GM23338 (cell line): ENCODE results near the gene HOXC5. TPM values are rescaled to one million over a fixed set of nuclear protein-coding genes. Genes with fewer than 3 reads are reported as not detected.

Experiments
- ATAC-seq: fragments of 200-7000 bp; cut with Tn5 transposase; 3 replicates; pipeline ENCODE4 v1.9.1; 2020
- DNase-seq: peaks from one replicate; pipeline ENCODE4 v3.0.0-alpha.2; 2015; ENCODE audit warnings: low spot score
- H2AFZ ChIP-seq: fragments of 200-600 bp; sonication (generic); 2 replicates; pipeline ENCODE4 v1.8.0; 2016; ENCODE audit warnings: antibody characterized with exemption, mild to moderate bottlenecking, moderate library complexity
- H3F3A ChIP-seq: fragments of 200-600 bp; sonication (generic); replicated peaks from 2 replicates; pipeline ENCODE4 v1.8.0; 2017; ENCODE audit warnings: antibody characterized with exemption, mixed run types, low read depth
- H3K27ac ChIP-seq: fragments of 200-600 bp; sonication (generic); 2 replicates; pipeline ENCODE4 v1.6.1; 2016; ENCODE audit warnings: low read depth
- H3K27me3 ChIP-seq: fragments of 200-600 bp; sonication (generic); 2 replicates; pipeline ENCODE4 v1.8.0; 2016; ENCODE audit warnings: mild to moderate bottlenecking, mixed run types, moderate library complexity; ENCODE audit not compliant: insufficient read depth
- H3K36me3 ChIP-seq: fragments of 200-600 bp; sonication (generic); 2 replicates; pipeline ENCODE4 v1.8.0; 2016; ENCODE audit warnings: mild to moderate bottlenecking; ENCODE audit not compliant: insufficient read depth
- H3K4me1 ChIP-seq: fragments of 200-600 bp; sonication (generic); 2 replicates; pipeline ENCODE4 v1.8.0; 2016; ENCODE audit warnings: mild to moderate bottlenecking, moderate library complexity; ENCODE audit not compliant: insufficient read depth
- H3K4me2 ChIP-seq: fragments of 200-600 bp; sonication (generic); 2 replicates; pipeline ENCODE4 v1.7.1; 2017; ENCODE audit warnings: mixed run types
- H3K4me3 ChIP-seq: fragments of 200-600 bp; sonication (generic); 2 replicates; pipeline ENCODE4 v1.6.1; 2016; ENCODE audit warnings: mixed run types
- H3K79me2 ChIP-seq: fragments of 200-600 bp; sonication (generic); replicated peaks from 2 replicates; pipeline ENCODE4 v1.8.0; 2017; ENCODE audit warnings: mild to moderate bottlenecking; ENCODE audit not compliant: insufficient read depth
- H3K9me2 ChIP-seq: fragments of 200-600 bp; sonication (generic); 2 replicates; pipeline ENCODE4 v1.8.0; 2017; ENCODE audit not compliant: insufficient read depth
- H4K20me1 ChIP-seq: fragments of 200-600 bp; sonication (generic); replicated peaks from 2 replicates; pipeline ENCODE4 v1.8.0; 2017; ENCODE audit warnings: mild to moderate bottlenecking; ENCODE audit not compliant: insufficient read depth
- H3K27ac Mint-ChIP-seq: 2 replicates; pipeline ENCODE4 v1.8.0; 2020; ENCODE audit warnings: inconsistent platforms, mild to moderate bottlenecking, moderate library complexity, mixed read lengths
- H3K27me3 Mint-ChIP-seq: 3 replicates; pipeline ENCODE4 v1.8.0; 2022; ENCODE audit warnings: low read depth, mild to moderate bottlenecking, moderate library complexity, mixed read lengths, inconsistent platforms; ENCODE audit not compliant: insufficient read depth, poor library complexity
- H3K36me3 Mint-ChIP-seq: 3 replicates; pipeline ENCODE4 v1.8.0; 2021; ENCODE audit warnings: low read depth, mild to moderate bottlenecking, inconsistent platforms, moderate library complexity, mixed read lengths
- H3K4me1 Mint-ChIP-seq: 3 replicates; pipeline ENCODE4 v1.8.0; 2020; ENCODE audit warnings: mild to moderate bottlenecking, inconsistent platforms, mixed read lengths
- H3K4me3 Mint-ChIP-seq: 3 replicates; pipeline ENCODE4 v1.8.0; 2021; ENCODE audit warnings: moderate library complexity, mild to moderate bottlenecking, inconsistent platforms, mixed read lengths
- H3K9me3 Mint-ChIP-seq: 3 replicates; pipeline ENCODE4 v1.8.0; 2020; ENCODE audit warnings: moderate library complexity, mild to moderate bottlenecking, inconsistent platforms, mixed read lengths
- CREB1 ChIP-seq: fragments of 250-450 bp; sonication (Bioruptor Pico); IDR thresholded peaks from 2 replicates; pipeline ENCODE4 v1.5.0; 2020; ENCODE audit warnings: low read depth, mild to moderate bottlenecking, moderate library complexity
- CTCF ChIP-seq, 2 experiments: fragments of 200-600 bp in 1 of 2; sonication (generic) in 1 of 2; conservative IDR thresholded peaks; 2 replicates each; pipeline versions ENCODE4 v1.5.1 to v1.6.1; 2016 to 2017; ENCODE audit warnings: antibody characterized with exemption in 2 of 2, low read depth in 2 of 2, mild to moderate bottlenecking in 2 of 2, moderate library complexity in 1 of 2
- ETS1 ChIP-seq: IDR thresholded peaks from 2 replicates; pipeline ENCODE4 v1.6.1; 2016; ENCODE audit warnings: antibody characterized with exemption
- EZH2phosphoT487 ChIP-seq: fragments of 200-600 bp; sonication (generic); IDR thresholded peaks from one replicate; pipeline ENCODE4 v1.8.1; 2018; ENCODE audit warnings: antibody characterized with exemption; ENCODE audit not compliant: unreplicated experiment
- JUNB ChIP-seq: IDR thresholded peaks from one replicate; pipeline ENCODE4 v1.6.1; 2016; ENCODE audit warnings: antibody characterized with exemption; ENCODE audit not compliant: unreplicated experiment
- NANOG ChIP-seq: IDR thresholded peaks from 2 replicates; pipeline ENCODE4 v1.6.1; 2016; ENCODE audit warnings: antibody characterized with exemption, borderline replicate concordance
- STAT1 ChIP-seq: IDR thresholded peaks from one replicate; pipeline ENCODE4 v1.6.1; 2016; ENCODE audit warnings: antibody characterized with exemption; ENCODE audit not compliant: unreplicated experiment
- ZNF114 ChIP-seq: fragments of 250-450 bp; sonication (Bioruptor Pico); IDR thresholded peaks from 2 replicates; pipeline ENCODE4 v1.5.0; 2020; ENCODE audit warnings: mild to moderate bottlenecking, moderate library complexity
- ZNF331 ChIP-seq: fragments of 250-450 bp; sonication (Bioruptor Pico); IDR thresholded peaks from 2 replicates; pipeline ENCODE4 v1.5.0; 2020; ENCODE audit warnings: low read depth, mild to moderate bottlenecking, moderate library complexity
- ZNF462 ChIP-seq: fragments of 250-450 bp; sonication (Bioruptor Pico); IDR thresholded peaks from 2 replicates; pipeline ENCODE4 v1.5.0; 2020; ENCODE audit warnings: mild to moderate bottlenecking, moderate library complexity
- polyA plus RNA-seq: library from polyadenylated mRNA; unstranded; fragments of >200 nt; fragmentation: Nextera tagmentation; extraction: Ambion mirVana; gene quantifications from 2 replicates; pipeline ENCODE4 v1.2.1, GENCODE V29; 2016
- total RNA-seq: library from RNA; depleted of rRNA; stranded (reverse); fragments of >200 nt; shearing (Covaris generic); gene quantifications from 2 replicates; pipeline ENCODE4 v1.2.3, GENCODE V29; 2014

The HOXC5 gene
- total and polyA plus RNA-seq, 2 experiments from 2014 or later, result not detected

GRCh38 chr12:54071942-54072341 lies 39.1 kb downstream of the HOXC5 start:
- H3K27me3 Mint-ChIP-seq, result peaks cover 33% of the 10 kb centered on the region
- H3K79me2 ChIP-seq, result no peaks in the 10 kb centered on the region
- H3K27ac ChIP-seq, result no peak overlapping the region
- no peak for TF ChIP-seq STAT1
- no peak for TF ChIP-seq ZNF331 (CRISPR knock-in tag)
- TF ChIP-seq ETS1, result no peak
- no peak for TF ChIP-seq ZNF462 (CRISPR knock-in tag)
- TF ChIP-seq NANOG, result no peak
- TF ChIP-seq EZH2phosphoT487, result no peak
- no peak for TF ChIP-seq CREB1
- no peak for TF ChIP-seq ZNF114
- no peak for TF ChIP-seq JUNB
- TF ChIP-seq CTCF (conservative IDR thresholded peaks at IDR 0.05; ENCODE audit: low read depth in 2 of 2), result no peak
- peaks cover 24% of the 10 kb centered on the region for H3K4me1 ChIP-seq
- no peaks in the 10 kb centered on the region for H3K9me3 Mint-ChIP-seq
- no peaks in the 10 kb centered on the region for H3K36me3 ChIP-seq
- no peaks in the 10 kb centered on the region for H3K9me2 ChIP-seq
- no peak for DNase-seq
- H3K4me3 Mint-ChIP-seq, result no peak overlapping the region
- no peaks in the 10 kb centered on the region for H3K36me3 Mint-ChIP-seq
- H3K4me2 ChIP-seq, result no peak overlapping the region
- no peak overlapping the region for H3K4me3 ChIP-seq
- H3K27ac Mint-ChIP-seq, result no peak overlapping the region
- H4K20me1 ChIP-seq, result no peaks in the 10 kb centered on the region; the same call in 1 of the 2 replicates
- H2AFZ ChIP-seq, result no peak overlapping the region
- H3K4me1 Mint-ChIP-seq, result peaks cover 31% of the 10 kb centered on the region
- H3F3A ChIP-seq, result 0 out of 2 replicates have a peak, but pooled peaks cover 5% of the 10 kb centered on the region
- peaks cover 91% of the 10 kb centered on the region for H3K27me3 ChIP-seq
- ATAC-seq, result no peak
